Myocyte (in vitro differentiated cells): ENCODE results near the gene RGS12. TPM values are rescaled to one million over a fixed set of nuclear protein-coding genes. Genes with fewer than 3 reads are reported as not detected.
"Not testable (repeated sequence)": the region's sequence is repeated elsewhere in the genome, so short reads cannot be mapped to it uniquely, and the experiment has no call there.

Experiments
- DNase-seq: peaks from one replicate; pipeline ENCODE4 v3.0.0-alpha.2; 2012; ENCODE audit warnings: low read depth
- total RNA-seq: library from RNA; depleted of rRNA; stranded (reverse); fragments of >200 nt; gene quantifications from 2 replicates; pipeline ENCODE4 v1.2.3, GENCODE V29; 2014

The RGS12 gene
- total RNA-seq, 1 donor from 2014 or later, result 29.0 TPM

- no peak for DNase-seq
Measured at GRCh38 chr4:3294401-3295241, 1.8 kb downstream of the RGS12 start.

DNA sequence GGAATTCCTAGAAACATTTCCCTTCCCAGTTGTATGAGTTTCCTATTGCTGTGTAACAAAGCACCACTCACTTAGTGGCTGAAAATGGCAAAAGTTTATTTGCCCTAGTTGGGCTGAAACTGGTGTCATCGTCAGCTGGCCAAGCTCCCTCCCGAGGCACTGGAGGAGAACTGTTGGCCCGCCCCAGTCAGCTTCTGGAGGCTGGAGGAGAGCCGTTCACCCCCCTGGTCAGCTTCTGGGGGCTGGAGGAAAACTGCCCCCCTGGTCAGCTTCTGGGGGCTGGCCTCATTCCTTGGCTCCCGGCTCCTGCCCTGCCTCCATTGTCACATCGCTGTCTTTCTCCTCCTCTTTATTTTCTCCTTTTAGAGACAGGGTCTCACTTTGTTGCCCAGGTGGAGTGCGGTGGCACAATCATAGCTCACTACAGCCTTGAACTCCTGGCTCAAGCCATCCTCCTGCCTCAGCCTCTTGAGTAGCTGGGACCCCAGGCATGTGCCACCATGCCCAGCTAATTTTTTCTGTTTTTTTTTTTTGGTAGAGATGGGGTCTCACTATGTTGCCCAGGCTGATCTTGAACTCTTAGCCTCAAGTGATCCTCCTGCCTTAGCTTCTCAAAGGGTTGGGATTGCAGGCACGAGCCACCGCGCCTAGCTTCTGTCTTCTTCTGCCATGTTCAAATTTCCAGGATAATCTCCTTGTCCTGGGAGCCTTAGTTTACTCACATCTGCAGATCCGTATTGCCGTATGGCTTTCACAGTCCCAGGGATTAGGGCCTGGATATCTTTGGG, 3.2 kb downstream of the RGS12 start:
- no peak for DNase-seq

- peak; percentile 70 for DNase-seq
Measured at GRCh38 chr4:3296651-3297050, 3.8 kb downstream of the RGS12 start.

DNA sequence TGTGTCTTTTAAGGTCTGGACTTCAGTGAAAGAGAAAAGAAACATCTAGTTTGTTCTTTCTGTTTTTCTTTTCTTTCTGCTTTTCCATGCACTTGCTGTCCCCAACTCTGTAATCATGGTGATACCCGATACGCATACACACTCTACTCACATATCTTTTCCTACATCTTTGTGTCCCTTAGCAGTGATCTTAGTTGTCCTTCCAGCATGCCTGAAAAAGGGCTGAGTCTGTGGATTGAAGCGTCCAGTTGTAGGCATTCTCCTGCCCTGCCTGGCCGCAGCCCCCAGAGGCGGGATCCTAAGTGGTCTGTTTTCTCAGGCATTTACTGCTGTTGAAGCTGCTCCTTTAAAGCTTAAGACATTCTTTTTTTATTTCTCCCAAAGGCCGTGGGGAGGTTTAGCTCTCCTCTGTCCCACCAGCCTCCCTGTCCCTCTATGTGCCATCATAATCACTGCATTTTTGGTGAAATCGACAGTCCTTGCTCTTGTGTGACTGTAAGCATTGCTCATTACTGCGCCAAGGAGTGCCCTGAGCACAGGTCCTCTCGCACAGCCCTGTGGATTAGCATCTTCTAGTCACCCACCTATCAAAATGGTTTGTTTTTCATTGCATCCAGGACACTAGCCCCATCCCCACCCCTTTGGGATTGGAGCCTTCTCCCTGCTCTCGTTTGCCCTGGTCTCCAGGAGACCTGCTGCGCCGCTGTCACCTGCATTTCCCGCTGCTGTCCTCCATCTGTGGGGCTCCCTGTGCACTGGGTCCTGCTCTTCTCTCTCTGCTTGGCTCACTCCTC, 4.4 kb downstream of the RGS12 start:
- DNase-seq, result no peak

DNA sequence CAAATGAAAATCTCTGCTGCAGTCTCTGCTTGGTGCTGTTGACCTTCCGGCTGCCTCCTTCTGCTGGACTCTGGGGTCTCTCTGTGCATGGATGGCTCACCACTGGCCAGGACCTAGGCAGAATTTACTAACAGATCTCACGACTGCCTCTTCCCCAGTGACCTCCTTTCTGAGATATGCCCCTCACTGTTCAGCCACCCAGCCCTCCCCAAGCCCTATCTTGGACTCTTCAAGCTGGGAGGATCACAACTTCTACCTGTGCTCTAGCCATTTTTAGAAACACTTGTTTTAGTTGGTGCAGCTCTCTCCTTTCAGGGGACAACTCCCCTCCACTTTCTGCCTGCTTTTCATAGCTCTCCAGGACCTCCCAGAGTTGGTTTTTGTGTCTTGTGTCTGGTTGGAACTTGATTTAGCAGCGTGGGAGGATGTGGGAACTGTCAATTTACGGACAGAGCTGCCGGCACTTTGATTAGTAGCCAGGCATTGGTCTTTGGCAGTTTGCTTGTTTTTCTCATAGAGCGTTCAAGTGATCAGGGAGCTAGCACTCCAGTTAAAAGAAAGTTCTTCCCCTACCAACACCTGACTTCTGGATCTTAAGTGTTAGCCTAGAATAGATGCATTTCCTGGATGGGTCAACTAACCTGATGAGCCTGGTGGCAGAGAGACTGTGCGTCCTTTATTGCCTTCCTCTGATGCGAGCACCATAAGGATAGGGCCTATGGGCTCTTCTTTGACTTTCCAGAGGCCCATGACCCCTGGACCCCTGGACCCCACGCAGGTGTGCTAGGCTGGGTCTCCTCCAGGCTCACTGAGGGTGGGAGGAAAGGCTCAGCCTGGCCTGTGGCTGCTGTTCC, 6.5 kb downstream of the RGS12 start:
- no peak for DNase-seq

DNA sequence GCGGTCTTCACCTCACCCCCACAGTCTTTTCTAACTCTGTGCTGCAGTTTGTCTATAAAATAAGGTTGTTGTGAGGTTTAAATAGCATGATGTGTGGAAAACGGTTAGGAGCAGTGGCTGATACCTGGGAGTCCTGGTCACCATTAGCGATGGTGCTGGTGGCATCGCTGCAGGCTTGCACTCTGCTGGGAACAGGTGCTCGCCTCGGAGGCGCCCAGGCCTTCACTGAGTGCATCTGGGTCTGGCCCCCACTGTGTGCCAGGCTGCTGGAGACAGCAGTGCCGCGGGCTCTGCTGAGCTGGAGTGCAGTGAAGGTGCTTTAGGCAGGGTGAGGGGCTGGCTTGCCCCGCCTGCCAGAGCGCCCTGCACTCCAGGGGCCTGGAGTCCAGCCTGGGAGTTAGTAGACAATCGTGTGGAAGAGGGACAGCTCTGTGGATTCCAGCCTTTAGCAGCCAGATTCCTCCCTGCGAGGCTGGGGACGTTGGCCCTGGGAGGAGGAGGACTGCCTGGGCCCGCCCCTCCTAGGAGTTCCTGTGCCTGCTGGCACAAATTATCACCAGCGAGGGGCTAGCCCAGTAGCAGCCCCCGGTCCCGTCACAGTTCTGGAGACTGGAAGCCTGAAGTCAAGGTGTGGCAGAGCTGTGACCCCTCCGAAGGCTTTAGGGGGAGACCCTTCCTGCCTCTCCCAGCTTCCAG, 7.3 kb downstream of the RGS12 start:
- no peak for DNase-seq

DNA sequence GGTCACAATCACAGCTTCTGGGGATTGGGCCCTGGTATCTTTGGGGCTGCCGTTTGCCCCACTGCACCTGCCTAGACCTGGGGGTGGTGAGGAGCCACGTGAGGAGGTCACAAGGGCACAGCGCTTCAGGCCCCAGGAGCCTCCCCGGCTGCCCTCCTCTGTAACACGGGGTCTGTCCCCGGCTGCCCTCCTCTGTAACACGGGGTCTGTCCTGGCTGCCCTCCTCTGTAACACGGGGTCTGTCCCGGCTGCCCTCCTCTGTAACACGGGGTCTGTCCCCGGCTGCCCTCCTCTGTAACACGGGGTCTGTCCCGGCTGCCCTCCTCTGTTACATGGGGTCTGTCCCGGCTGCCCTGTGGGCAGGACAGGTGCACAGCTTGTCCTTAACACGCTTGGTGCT, 8.1 kb downstream of the RGS12 start:
- DNase-seq, result not testable (repeated sequence)

GRCh38 chr4:3301450-3302172, 8.8 kb downstream of the RGS12 start:
- DNase-seq, result no peak

GRCh38 chr4:3302173-3302785, 9.5 kb downstream of the RGS12 start:
- peak; percentile 81 for DNase-seq

DNA sequence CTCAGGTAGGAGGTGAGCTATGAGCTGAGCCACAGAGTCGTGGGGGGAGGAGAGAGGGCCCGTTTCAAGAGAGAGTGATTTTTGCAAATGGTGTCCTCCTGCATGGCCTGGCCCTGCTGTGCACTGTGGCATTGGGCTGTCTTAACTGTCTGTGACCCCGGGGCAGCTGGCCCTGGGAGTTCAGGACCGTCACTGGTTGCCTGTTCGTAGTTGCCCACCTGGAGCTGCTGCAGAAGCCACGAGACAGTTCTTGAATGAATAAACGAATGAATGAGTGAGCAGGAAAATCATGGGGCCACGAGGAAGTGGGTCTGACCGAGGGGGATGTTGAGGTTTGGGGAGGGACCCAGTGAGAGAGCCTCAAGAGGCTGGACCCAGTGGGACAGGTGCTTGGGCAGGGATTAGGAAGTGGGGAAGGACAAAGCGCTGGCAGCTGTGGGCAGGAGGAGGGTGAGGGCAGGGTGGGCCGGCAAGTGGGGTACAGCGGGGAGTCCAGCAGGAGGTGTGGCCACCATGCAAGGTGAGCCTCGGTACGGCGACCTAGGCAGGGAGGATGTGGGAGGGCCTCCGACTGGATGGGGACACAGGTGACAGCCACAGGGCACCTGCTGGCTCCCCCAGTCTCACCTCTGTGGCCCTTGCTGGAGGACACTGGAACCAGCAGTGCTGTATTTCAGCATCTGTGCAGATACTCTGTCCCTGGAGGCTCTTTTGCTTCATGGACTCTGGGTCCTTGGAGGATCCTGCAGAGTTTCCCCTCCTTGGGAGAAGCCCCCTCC, 10.2 kb downstream of the RGS12 start:
- DNase-seq, result no peak

DNA sequence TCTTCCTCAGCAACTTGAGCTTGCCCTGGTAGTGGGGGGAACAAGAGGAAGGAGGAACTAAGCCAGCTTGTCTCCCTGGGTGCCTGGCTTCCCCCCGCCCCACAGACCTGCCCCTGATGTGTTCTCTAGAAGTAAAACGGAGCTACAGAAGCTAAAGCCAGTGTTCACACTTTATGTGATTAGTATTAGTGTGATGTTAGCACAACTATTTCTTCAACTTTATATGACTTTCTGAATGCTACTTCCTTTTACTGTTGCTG, 10.7 kb downstream of the RGS12 start:
- DNase-seq, result no peak

DNA sequence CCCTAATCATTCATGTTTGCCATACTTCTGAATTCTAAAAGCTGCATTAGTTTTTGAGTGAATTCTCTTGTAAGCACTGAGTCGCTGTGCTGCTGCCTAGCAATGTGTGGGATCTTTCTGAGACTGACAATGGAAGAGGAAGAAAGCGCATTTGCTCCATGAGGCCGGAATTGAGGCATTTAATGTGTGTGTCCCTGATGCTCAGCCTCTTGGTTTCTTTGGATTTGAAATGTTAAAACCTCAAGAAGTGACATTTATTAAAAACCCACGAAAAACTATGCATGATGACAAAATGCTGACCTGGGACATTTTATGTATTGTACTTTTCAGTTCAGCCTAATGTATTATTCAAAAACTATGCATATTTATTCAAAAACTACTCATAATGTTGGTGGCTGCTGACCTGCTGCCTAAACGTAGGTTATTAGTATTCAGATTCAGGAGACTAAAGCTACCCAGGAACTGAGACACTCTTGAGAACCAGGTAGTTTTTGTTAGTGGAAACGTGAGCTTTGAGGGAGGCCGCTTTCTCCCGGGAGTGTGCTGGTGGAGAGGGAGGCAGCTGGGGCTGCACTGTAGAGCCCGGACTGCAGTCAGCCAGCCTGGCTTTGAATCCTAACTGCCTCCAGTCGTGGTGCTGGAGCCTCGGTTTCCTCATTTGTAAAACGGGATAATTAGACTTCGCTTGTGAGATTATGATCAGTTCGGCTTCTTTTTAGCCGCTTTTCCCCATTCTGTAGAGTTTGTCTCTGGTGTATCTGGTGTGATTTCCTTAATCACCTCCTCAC, 11.3 kb downstream of the RGS12 start:
- DNase-seq, result no peak

- peak; percentile 52 for DNase-seq
Measured at GRCh38 chr4:3304831-3305609, 12.2 kb downstream of the RGS12 start.

- DNase-seq, result peak; percentile 83
Measured at GRCh38 chr4:3305610-3306371, 13.0 kb downstream of the RGS12 start.

- DNase-seq, result no peak
Measured at GRCh38 chr4:3306450-3306849, 13.6 kb downstream of the RGS12 start.

DNA sequence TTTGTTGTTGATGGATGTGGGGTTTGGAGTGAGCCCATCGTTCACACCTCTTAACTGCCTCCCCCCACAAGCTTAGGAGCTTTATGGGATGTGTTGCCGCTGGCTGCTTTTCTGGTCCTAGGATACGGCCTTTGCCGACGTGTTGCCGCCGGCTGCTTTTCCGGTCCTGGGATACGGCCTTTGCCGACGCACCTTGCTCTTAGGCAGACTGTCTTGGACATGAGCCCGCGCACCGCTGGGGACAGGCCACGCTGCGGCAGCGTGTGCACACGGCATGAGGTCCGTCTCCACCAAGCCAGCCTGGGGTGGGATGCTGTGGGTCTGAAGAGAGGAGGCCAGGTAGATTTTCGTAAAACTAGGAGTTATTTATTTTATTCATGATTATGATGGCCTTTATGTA, 14.2 kb downstream of the RGS12 start:
- no peak for DNase-seq
